Nephron (organoid): ENCODE data around the gene MYOZ3.

Experiments used
- H3K27ac Mint-ChIP-seq, 3 experiments: 2 replicates each; pipeline ENCODE4 v1.8.0; 2020; ENCODE audit warnings: mixed read lengths in 3 of 3, mild to moderate bottlenecking in 2 of 3, moderate library complexity in 1 of 3
- H3K27me3 Mint-ChIP-seq: 2 replicates; pipeline ENCODE4 v1.8.0; 2021; ENCODE audit warnings: low read depth, mild to moderate bottlenecking, moderate library complexity, mixed read lengths
- H3K36me3 Mint-ChIP-seq: 2 replicates; pipeline ENCODE4 v1.8.0; 2020; ENCODE audit warnings: low read depth, mixed read lengths
- H3K4me1 Mint-ChIP-seq: 2 replicates; pipeline ENCODE4 v1.8.0; 2020; ENCODE audit warnings: mixed read lengths
- H3K4me3 Mint-ChIP-seq, 3 experiments: 2 replicates each; pipeline ENCODE4 v1.8.0; 2020; ENCODE audit warnings: mild to moderate bottlenecking in 3 of 3, mixed read lengths in 3 of 3, moderate library complexity in 2 of 3
- H3K9me3 Mint-ChIP-seq: 2 replicates; pipeline ENCODE4 v1.8.0; 2020; ENCODE audit warnings: mixed read lengths
- CTCF ChIP-seq, 3 experiments: fragments of 200-600 bp; sonication (generic); IDR thresholded peaks; one replicate each; pipeline ENCODE4 v1.5.0; 2021; ENCODE audit warnings: antibody characterized with exemption in 3 of 3; ENCODE audit not compliant: unreplicated experiment in 3 of 3

The MYOZ3 gene

DNA sequence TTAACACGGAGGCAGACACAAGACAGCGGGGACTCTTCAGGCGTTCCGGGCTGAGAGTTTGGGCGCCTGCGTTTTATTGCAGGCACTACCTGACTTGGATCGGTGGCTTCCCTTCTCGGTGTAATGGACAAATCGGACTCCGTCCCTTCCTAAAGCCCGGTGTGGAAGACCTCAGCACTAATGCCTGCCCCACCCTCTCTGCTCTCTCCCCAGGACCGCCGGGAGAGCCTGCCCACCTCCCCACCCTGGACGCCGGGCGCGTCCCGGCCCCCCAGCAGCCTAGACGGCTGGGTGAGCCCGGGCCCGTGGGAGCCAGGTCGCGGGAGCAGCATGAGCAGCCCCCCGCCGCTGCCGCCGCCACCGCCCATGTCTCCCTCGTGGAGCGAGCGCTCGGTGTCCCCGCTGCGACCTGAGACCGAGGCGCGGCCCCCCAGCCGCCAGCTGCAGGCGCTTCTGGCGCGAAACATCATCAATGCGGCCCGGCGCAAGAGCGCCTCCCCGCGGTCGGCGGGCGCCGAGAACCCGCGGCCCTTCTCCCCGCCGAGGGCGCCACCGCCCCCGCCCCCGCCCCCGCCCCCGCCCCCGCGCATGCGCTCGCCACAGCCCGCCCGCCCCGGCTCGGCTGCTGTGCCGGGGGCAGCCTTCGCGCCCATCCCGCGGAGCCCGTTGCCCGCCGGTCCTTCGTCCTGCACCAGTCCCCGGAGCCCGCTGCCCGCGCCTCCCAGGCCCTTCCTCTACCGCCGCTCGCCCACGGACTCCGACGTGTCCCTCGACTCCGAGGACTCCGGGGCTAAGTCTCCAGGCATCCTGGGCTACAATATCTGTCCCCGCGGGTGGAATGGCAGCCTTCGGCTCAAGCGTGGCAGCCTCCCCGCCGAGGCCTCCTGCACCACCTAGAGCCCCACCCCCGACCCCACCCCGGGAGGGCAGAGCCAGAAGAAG is 4.6 kb upstream of the MYOZ3 start:
- Mint-ChIP-seq H3K4me1 (peaks cover 75% of the 10 kb centered on the region), H3K4me3 (peak overlapping the region; percentile 78 to 83 (median 81)), H3K36me3 (peaks cover 7% of the 10 kb centered on the region), H3K27ac (peak overlapping the region; percentile 80 to 87 (median 85)), H3K9me3 (no peaks in the 10 kb centered on the region), H3K27me3 (peaks cover 6% of the 10 kb centered on the region)
- peak; percentile 65 to 74 (median 72) for TF ChIP-seq CTCF (IDR thresholded peaks at IDR 0.05; ENCODE audit: unreplicated experiment in 3 of 3)

- peaks cover 7% of the 10 kb centered on the region for H3K36me3 Mint-ChIP-seq
- peak overlapping the region; percentile 66 to 71 (median 67) for H3K27ac Mint-ChIP-seq
- peaks cover 9% of the 10 kb centered on the region for H3K27me3 Mint-ChIP-seq
- no peaks in the 10 kb centered on the region for H3K9me3 Mint-ChIP-seq
- peaks cover 67% of the 10 kb centered on the region for H3K4me1 Mint-ChIP-seq
- TF ChIP-seq CTCF (IDR thresholded peaks at IDR 0.05; ENCODE audit: unreplicated experiment in 3 of 3) = no peak
- H3K4me3 Mint-ChIP-seq = peak overlapping the region in 2 of 3 experiments; percentile 82 to 83
Measured at GRCh38 chr5:150658121-150658520, 2.9 kb upstream of the MYOZ3 start.

DNA sequence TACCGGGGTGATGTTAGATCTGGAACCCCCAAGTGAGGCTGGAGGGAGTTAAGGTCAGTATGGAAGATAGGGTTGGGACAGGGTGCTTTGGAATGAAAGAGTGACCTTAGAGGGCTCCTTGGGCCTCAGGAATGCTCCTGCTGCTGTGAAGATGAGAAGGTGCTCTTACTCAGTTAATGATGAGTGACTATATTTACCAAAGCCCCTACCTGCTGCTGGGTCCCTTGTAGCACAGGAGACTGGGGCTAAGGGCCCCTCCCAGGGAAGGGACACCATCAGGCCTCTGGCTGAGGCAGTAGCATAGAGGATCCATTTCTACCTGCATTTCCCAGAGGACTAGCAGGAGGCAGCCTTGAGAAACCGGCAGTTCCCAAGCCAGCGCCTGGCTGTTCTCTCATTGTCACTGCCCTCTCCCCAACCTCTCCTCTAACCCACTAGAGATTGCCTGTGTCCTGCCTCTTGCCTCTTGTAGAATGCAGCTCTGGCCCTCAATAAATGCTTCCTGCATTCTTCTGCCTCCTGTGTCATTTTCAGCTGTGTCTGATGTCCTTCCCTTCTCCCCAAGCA is 2.3 kb upstream of the MYOZ3 start:
- no peak for TF ChIP-seq CTCF (IDR thresholded peaks at IDR 0.05; ENCODE audit: unreplicated experiment in 3 of 3)
- Mint-ChIP-seq H3K36me3 (peaks cover 7% of the 10 kb centered on the region), H3K4me3 (peak overlapping the region in 1 of 3 experiments; percentile 43), H3K9me3 (no peaks in the 10 kb centered on the region), H3K4me1 (peaks cover 60% of the 10 kb centered on the region), H3K27me3 (peaks cover 9% of the 10 kb centered on the region), H3K27ac (peak overlapping the region; percentile 65 to 71 (median 67))

DNA sequence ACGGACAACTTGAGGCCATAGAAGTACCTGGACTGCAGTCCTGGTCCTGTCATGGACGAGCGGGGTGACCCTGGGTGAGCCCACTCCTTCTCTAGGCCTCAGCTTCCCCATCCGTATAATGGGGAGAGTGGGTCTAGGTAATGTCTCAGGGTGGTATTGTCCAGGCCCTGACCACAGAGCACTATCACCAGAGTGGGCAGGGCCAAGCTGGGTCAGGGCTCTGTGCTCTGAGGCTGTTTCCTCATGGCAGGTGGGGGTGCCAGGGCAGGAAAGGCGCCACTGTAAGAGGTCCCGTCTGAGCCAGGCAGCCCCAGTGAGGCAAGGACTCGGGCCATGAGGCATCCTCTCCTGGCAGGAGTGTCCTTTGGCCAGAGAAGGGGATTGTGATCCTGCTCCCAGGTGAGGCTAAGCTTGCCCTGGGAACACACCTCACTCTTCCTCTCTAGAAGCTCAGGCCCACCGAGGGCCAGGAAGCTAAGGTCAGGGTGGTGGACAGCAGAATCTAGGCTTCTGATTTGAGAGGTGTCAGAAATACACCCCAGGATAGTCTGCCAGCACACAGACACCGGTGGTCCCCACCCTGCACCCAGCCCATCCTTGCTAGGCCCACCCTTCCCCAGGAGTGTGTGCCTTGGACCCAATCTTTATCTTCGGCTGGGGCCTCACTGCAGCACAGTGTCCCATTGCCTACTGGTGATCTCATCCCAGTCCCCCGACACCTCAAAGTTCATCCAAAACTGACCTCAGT is 1.5 kb upstream of the MYOZ3 start:
- H3K36me3 Mint-ChIP-seq = peaks cover 3% of the 10 kb centered on the region
- H3K27me3 Mint-ChIP-seq = peaks cover 9% of the 10 kb centered on the region
- H3K4me1 Mint-ChIP-seq = peaks cover 54% of the 10 kb centered on the region
- H3K4me3 Mint-ChIP-seq = peak overlapping the region in 1 of 3 experiments; percentile 15
- peak overlapping the region; percentile 64 to 91 (median 84) for H3K27ac Mint-ChIP-seq
- no peaks in the 10 kb centered on the region for H3K9me3 Mint-ChIP-seq
- TF ChIP-seq CTCF (IDR thresholded peaks at IDR 0.05; ENCODE audit: unreplicated experiment in 3 of 3) = no peak

GRCh38 chr5:150660108-150660831 is 781 bp upstream of the MYOZ3 start:
- Mint-ChIP-seq H3K4me3 (peak overlapping the region; percentile 52 to 67 (median 67)), H3K27me3 (peaks cover 9% of the 10 kb centered on the region)

More at GRCh38 chr5:150660108-150660831, 781 bp upstream of the MYOZ3 start:
- H3K9me3 Mint-ChIP-seq = no peaks in the 10 kb centered on the region
- peaks cover 52% of the 10 kb centered on the region for H3K4me1 Mint-ChIP-seq
- TF ChIP-seq CTCF (IDR thresholded peaks at IDR 0.05; ENCODE audit: unreplicated experiment in 3 of 3) = no peak
- peak overlapping the region; percentile 64 to 91 (median 84) for H3K27ac Mint-ChIP-seq
- H3K36me3 Mint-ChIP-seq = peaks cover 3% of the 10 kb centered on the region
